SK-N-SH (cell line): ENCODE data around the gene DGKZ. TPM values are rescaled to one million over a fixed set of nuclear protein-coding genes. Genes with fewer than 3 reads are reported as not detected.

Source experiments
- CTCF ChIA-PET: fragments of 300-600, 350-600 bp; formaldehyde crosslinking; extraction: SDS; loops from one replicate; lab custom pipeline; 2021; lab: Yijun Ruan, JAX
- POLR2A ChIA-PET: fragments of 350-600 bp; sonication (Branson Sonifier 250); formaldehyde crosslinking; extraction: SDS; loops from one replicate; lab custom pipeline; 2020; ENCODE audit warnings: antibody characterized with exemption, inconsistent platforms; lab: Yijun Ruan, JAX
- DNase-seq: peaks from one replicate; pipeline ENCODE4 v3.0.0; 2012
- H2AFZ ChIP-seq: fragments of 200-600 bp; sonication (generic); 2 replicates; pipeline ENCODE4 v1.8.1; 2016; ENCODE audit warnings: antibody characterized with exemption, mild to moderate bottlenecking, low read depth
- H3F3A ChIP-seq: fragments of 200-600 bp; sonication (generic); replicated peaks from 2 replicates; pipeline ENCODE3; 2016; ENCODE audit warnings: antibody characterized with exemption, mild to moderate bottlenecking; ENCODE audit not compliant: insufficient read depth
- H3K27ac ChIP-seq, 2 experiments: fragments of 200-500 bp in 1 of 2; fragments of 200-600 bp in 1 of 2; sonication (Bioruptor generic) in 1 of 2; sonication (generic), shearing (Covaris generic) in 1 of 2; 2 replicates each; pipeline versions ENCODE4 v1.5.1 to v1.6.1; 2014 to 2016; ENCODE audit warnings: low read depth in 2 of 2, inconsistent platforms in 1 of 2, low read length in 1 of 2, mild to moderate bottlenecking in 1 of 2, mixed read lengths in 1 of 2
- H3K27me3 ChIP-seq: fragments of 200-600 bp; sonication (generic), shearing (Covaris generic); 2 replicates; pipeline ENCODE4 v1.6.1; 2016; ENCODE audit warnings: mixed run types; ENCODE audit not compliant: insufficient read depth
- H3K36me3 ChIP-seq, 2 experiments: fragments of 200-500 bp in 1 of 2; fragments of 200-600 bp in 1 of 2; sonication (Bioruptor generic) in 1 of 2; sonication (generic) in 1 of 2; replicated peaks in 1 of 2; 2 replicates each; pipeline versions ENCODE3 to v1.5.1; 2014 to 2016; ENCODE audit warnings: low read length in 1 of 2, mild to moderate bottlenecking in 1 of 2; ENCODE audit not compliant: insufficient read depth in 2 of 2, control insufficient read depth in 1 of 2
- H3K4me1 ChIP-seq, 2 experiments: fragments of 200-500 bp in 1 of 2; fragments of 200-600 bp in 1 of 2; sonication (Bioruptor generic) in 1 of 2; sonication (generic), shearing (Covaris generic) in 1 of 2; 2 replicates each; pipeline versions ENCODE4 v1.5.1 to v1.6.1; 2014 to 2016; ENCODE audit warnings: low read depth in 1 of 2, low read length in 1 of 2, mixed run types in 1 of 2; ENCODE audit not compliant: insufficient read depth in 2 of 2, control insufficient read depth in 1 of 2
- H3K4me2 ChIP-seq: fragments of 200-600 bp; sonication (generic), shearing (Covaris generic); 2 replicates; pipeline ENCODE4 v1.6.1; 2017; ENCODE audit warnings: mixed run types
- H3K4me3 ChIP-seq, 2 experiments: fragments of 200-500 bp in 1 of 2; fragments of 200-600 bp in 1 of 2; sonication (Bioruptor generic) in 1 of 2; sonication (generic), shearing (Covaris generic) in 1 of 2; 2 replicates each; pipeline versions ENCODE4 v1.5.1 to v1.8.1; 2014 to 2016; ENCODE audit warnings: low read depth in 2 of 2, inconsistent platforms in 1 of 2, low read length in 1 of 2, mild to moderate bottlenecking in 1 of 2, mixed read lengths in 1 of 2, moderate library complexity in 1 of 2
- H3K79me2 ChIP-seq: fragments of 200-600 bp; sonication (generic); 2 replicates; pipeline ENCODE4 v1.8.1; 2017; ENCODE audit warnings: mild to moderate bottlenecking; ENCODE audit not compliant: insufficient read depth
- H3K9ac ChIP-seq: fragments of 200-600 bp; sonication (generic); 2 replicates; pipeline ENCODE4 v1.6.1; 2017; ENCODE audit warnings: mixed run types
- H3K9me2 ChIP-seq: fragments of 200-600 bp; sonication (generic); 2 replicates; pipeline ENCODE4 v1.6.1; 2017; ENCODE audit warnings: mixed run types
- H3K9me3 ChIP-seq: fragments of 200-600 bp; sonication (generic); 2 replicates; pipeline ENCODE4 v1.6.1; 2017; ENCODE audit warnings: mixed run types, mild to moderate bottlenecking, moderate library complexity
- H4K20me1 ChIP-seq: fragments of 200-600 bp; sonication (generic); 2 replicates; pipeline ENCODE4 v1.6.1; 2017; ENCODE audit warnings: mild to moderate bottlenecking, mixed run types; ENCODE audit not compliant: insufficient read depth
- ELF1 ChIP-seq: IDR thresholded peaks from 2 replicates; pipeline ENCODE4 v1.4.0; 2012
- FOSL2 ChIP-seq: IDR thresholded peaks from 2 replicates; pipeline ENCODE4 v1.4.0; 2012; ENCODE audit warnings: low read depth, mild to moderate bottlenecking, moderate library complexity, borderline replicate concordance
- FOXJ3 ChIP-seq: sonication (generic); formaldehyde crosslinking; IDR thresholded peaks from 2 replicates; pipeline ENCODE4 v1.5.1; 2020; ENCODE audit warnings: mild to moderate bottlenecking, missing genetic modification reagents
- FOXM1 ChIP-seq: IDR thresholded peaks from 2 replicates; pipeline ENCODE4 v1.4.0; 2012; ENCODE audit warnings: low read depth, mild to moderate bottlenecking
- GABPA ChIP-seq: IDR thresholded peaks from 2 replicates; pipeline ENCODE4 v1.4.0; 2012; ENCODE audit warnings: low read depth, mild to moderate bottlenecking
- JUND ChIP-seq: IDR thresholded peaks from 2 replicates; pipeline ENCODE4 v1.4.0; 2012
- MEF2A ChIP-seq: IDR thresholded peaks from 2 replicates; pipeline ENCODE4 v1.4.0; 2012; ENCODE audit warnings: low read depth, borderline replicate concordance
- MXI1 ChIP-seq: IDR thresholded peaks from 2 replicates; pipeline ENCODE4 v1.6.1; 2012; ENCODE audit warnings: mild to moderate bottlenecking, low read depth, low read length, improper control_type of control experiment
- NFIC ChIP-seq: IDR thresholded peaks from 2 replicates; pipeline ENCODE4 v1.4.0; 2012; ENCODE audit warnings: borderline replicate concordance
- NRF1 ChIP-seq: IDR thresholded peaks from 2 replicates; pipeline ENCODE4 v1.6.1; 2012; ENCODE audit warnings: low read depth, mild to moderate bottlenecking, low read length
- POLR2AphosphoS5 ChIP-seq: IDR thresholded peaks from 2 replicates; pipeline ENCODE4 v1.6.1; 2012; ENCODE audit warnings: low read depth, low read length
- RXRA ChIP-seq: IDR thresholded peaks from 2 replicates; pipeline ENCODE4 v1.4.0; 2012; ENCODE audit warnings: low read depth, mild to moderate bottlenecking, borderline replicate concordance
- SMC3 ChIP-seq: IDR thresholded peaks from 2 replicates; pipeline ENCODE4 v1.6.1; 2012; ENCODE audit warnings: low read depth, low read length, improper control_type of control experiment
- TAF1 ChIP-seq: IDR thresholded peaks from 2 replicates; pipeline ENCODE4 v1.6.1; 2012; ENCODE audit warnings: low read depth, mild to moderate bottlenecking, low read length, moderate library complexity, borderline replicate concordance
- TCF12 ChIP-seq: IDR thresholded peaks from 2 replicates; pipeline ENCODE4 v1.4.0; 2012
- TEAD4 ChIP-seq: IDR thresholded peaks from 2 replicates; pipeline ENCODE4 v1.4.0; 2012; ENCODE audit warnings: mild to moderate bottlenecking, borderline replicate concordance; ENCODE audit not compliant: insufficient read depth
- YY1 ChIP-seq: IDR thresholded peaks from 2 replicates; pipeline ENCODE4 v1.4.0; 2012; ENCODE audit warnings: low read depth, mild to moderate bottlenecking
- WGBS: methylation state at CpG from one replicate; pipeline ENCODE4 v1.1.6; 2017; ENCODE audit warnings: low lambda C conversion rate; 5-methylcytosine and 5-hydroxymethylcytosine counted together
- polyA plus RNA-seq, 3 experiments: library from polyadenylated mRNA; depleted of rRNA; stranded (reverse); fragments of >200 nt; gene quantifications; 2 replicates each; pipeline ENCODE4 v1.2.3, GENCODE V29; 2012
- TF ChIP-seq, protein P1 (sequence below): IDR thresholded peaks from 2 replicates; pipeline ENCODE4 v1.6.1; 2012; ENCODE audit warnings: mild to moderate bottlenecking, low read depth, low read length, moderate library complexity
- TF ChIP-seq, protein P2 (sequence below): IDR thresholded peaks from 2 replicates; pipeline ENCODE4; 2012
- TF ChIP-seq, protein P3 (sequence below): fragments of 200-600 bp; sonication (generic); IDR thresholded peaks from 2 replicates; pipeline ENCODE4 v1.6.1; 2017; ENCODE audit warnings: antibody characterized with exemption, mild to moderate bottlenecking, moderate library complexity

Gene DGKZ
- polyA plus RNA-seq, 1 of the 3 experiments (the other 2 are of a cell fraction), result 33.2 TPM

DNA sequence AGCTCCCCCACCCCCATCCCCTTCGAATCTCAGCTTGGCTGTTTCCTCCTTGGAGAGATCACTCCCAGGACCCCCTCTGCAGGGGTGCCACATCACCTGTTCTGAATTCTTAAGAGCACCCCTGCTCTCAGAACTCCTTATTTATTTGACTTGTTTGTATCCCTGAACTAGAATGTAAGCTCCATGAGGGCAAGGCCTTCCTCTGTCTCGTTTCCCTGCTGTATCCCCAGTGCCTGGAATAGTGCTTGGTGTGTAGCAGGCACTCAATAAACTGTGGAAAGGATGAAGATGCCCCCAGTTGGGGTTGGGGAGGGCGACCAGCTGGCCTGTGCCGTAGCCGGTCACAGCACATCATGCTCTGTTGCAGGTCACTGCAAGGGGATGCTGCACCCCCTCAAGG lies 30.6 kb downstream of the DGKZ start:
- peaks cover 0 to 20% of the 10 kb centered on the region in 2 experiments for H3K36me3 ChIP-seq
- ChIA-PET CTCF (interaction anchor here (0.9 to 5.3 kb wide), 7 partner anchors 10 to 32 kb away, joined by 3 to 47 read pairs (median 5); partner anchors contain the start of genes CHRM4 and DGKZ), POLR2A (no interaction called here)
- H3K9me2 ChIP-seq, result no peaks in the 10 kb centered on the region
- no peaks in the 10 kb centered on the region for H3K27me3 ChIP-seq
- H3F3A ChIP-seq, result peaks cover 3% of the 10 kb centered on the region
- no peak overlapping the region for H3K27ac ChIP-seq
- no peak overlapping the region for H3K9ac ChIP-seq
- no peaks in the 10 kb centered on the region; the same call in 1 of the 2 replicates for H3K79me2 ChIP-seq
- 100% methylated on average over 2 of the region's 5 CpGs for WGBS
- H2AFZ ChIP-seq, result no peak overlapping the region
- no peak for DNase-seq
- TF ChIP-seq RXRA (no peak), FOSL2 (no peak), JUND (no peak), POLR2AphosphoS5 (no peak), NFIC (no peak), FOXJ3 (CRISPR knock-in tag) (no peak), ELF1 (no peak), TCF12 (no peak), TEAD4 (no peak), MEF2A (no peak)
- H3K4me1 ChIP-seq, result peaks cover 8 to 16% of the 10 kb centered on the region in 2 experiments; a peak in 2 of 4 replicates
- no peaks in the 10 kb centered on the region for H3K9me3 ChIP-seq
- no peak overlapping the region for H3K4me2 ChIP-seq
- no peaks in the 10 kb centered on the region for H4K20me1 ChIP-seq
- no peak overlapping the region for H3K4me3 ChIP-seq

DNA sequence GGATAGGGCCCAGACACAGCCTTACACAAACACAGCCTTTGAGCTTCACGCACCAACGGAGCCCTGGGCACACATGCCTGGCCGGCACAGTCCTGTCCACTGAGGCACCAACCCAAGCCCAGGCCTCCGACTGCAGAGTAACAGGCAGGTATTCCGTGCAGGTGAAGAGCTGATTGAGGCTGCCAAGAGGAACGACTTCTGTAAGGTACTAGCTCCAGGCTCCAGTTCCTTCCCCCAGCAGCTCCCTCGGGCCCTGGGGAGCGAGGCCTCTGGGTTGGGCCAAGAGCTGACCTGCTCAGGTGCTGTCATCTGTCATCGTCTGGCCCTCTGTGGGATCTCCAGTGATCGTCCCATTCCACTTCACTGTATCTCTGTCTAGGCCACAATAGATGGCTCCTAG lies 31.0 kb downstream of the DGKZ start:
- ChIA-PET CTCF (interaction anchor here (0.9 to 5.3 kb wide), 8 partner anchors 10 to 32 kb away, joined by 3 to 47 read pairs (median 4); partner anchors contain the start of genes CHRM4 and DGKZ), POLR2A (no interaction called here)
- no peak for DNase-seq
- Histone ChIP-seq H2AFZ (no peak overlapping the region), H3K79me2 (no peaks in the 10 kb centered on the region; the same call in 1 of the 2 replicates), H3K36me3 (peaks cover 0 to 20% of the 10 kb centered on the region in 2 experiments), H3K4me2 (no peak overlapping the region), H3K4me3 (no peak overlapping the region), H3K9ac (no peak overlapping the region), H3K9me2 (no peaks in the 10 kb centered on the region), H3K4me1 (peaks cover 10 to 21% of the 10 kb centered on the region in 2 experiments; a peak in 2 of 4 replicates), H3K27me3 (no peaks in the 10 kb centered on the region), H4K20me1 (no peaks in the 10 kb centered on the region), H3K9me3 (no peaks in the 10 kb centered on the region), H3K27ac (no peak overlapping the region; a peak in 1 of 4 replicates), H3F3A (peaks cover 3% of the 10 kb centered on the region)
- TF ChIP-seq ELF1, result no peak
- no peak for TF ChIP-seq NRF1
- TF ChIP-seq TAF1, result no peak
- TF ChIP-seq, protein P1, sequence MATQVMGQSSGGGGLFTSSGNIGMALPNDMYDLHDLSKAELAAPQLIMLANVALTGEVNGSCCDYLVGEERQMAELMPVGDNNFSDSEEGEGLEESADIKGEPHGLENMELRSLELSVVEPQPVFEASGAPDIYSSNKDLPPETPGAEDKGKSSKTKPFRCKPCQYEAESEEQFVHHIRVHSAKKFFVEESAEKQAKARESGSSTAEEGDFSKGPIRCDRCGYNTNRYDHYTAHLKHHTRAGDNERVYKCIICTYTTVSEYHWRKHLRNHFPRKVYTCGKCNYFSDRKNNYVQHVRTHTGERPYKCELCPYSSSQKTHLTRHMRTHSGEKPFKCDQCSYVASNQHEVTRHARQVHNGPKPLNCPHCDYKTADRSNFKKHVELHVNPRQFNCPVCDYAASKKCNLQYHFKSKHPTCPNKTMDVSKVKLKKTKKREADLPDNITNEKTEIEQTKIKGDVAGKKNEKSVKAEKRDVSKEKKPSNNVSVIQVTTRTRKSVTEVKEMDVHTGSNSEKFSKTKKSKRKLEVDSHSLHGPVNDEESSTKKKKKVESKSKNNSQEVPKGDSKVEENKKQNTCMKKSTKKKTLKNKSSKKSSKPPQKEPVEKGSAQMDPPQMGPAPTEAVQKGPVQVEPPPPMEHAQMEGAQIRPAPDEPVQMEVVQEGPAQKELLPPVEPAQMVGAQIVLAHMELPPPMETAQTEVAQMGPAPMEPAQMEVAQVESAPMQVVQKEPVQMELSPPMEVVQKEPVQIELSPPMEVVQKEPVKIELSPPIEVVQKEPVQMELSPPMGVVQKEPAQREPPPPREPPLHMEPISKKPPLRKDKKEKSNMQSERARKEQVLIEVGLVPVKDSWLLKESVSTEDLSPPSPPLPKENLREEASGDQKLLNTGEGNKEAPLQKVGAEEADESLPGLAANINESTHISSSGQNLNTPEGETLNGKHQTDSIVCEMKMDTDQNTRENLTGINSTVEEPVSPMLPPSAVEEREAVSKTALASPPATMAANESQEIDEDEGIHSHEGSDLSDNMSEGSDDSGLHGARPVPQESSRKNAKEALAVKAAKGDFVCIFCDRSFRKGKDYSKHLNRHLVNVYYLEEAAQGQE, result no peak
- TF ChIP-seq SMC3, result no peak
- TF ChIP-seq TEAD4, result no peak
- no peak for TF ChIP-seq MXI1
- TF ChIP-seq MEF2A, result no peak
- TF ChIP-seq POLR2AphosphoS5, result no peak
- TF ChIP-seq, protein P2, sequence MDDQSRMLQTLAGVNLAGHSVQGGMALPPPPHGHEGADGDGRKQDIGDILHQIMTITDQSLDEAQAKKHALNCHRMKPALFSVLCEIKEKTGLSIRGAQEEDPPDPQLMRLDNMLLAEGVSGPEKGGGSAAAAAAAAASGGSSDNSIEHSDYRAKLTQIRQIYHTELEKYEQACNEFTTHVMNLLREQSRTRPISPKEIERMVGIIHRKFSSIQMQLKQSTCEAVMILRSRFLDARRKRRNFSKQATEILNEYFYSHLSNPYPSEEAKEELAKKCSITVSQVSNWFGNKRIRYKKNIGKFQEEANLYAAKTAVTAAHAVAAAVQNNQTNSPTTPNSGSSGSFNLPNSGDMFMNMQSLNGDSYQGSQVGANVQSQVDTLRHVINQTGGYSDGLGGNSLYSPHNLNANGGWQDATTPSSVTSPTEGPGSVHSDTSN, result no peak
- no peak for TF ChIP-seq FOXJ3 (CRISPR knock-in tag)
- TF ChIP-seq, protein P3, sequence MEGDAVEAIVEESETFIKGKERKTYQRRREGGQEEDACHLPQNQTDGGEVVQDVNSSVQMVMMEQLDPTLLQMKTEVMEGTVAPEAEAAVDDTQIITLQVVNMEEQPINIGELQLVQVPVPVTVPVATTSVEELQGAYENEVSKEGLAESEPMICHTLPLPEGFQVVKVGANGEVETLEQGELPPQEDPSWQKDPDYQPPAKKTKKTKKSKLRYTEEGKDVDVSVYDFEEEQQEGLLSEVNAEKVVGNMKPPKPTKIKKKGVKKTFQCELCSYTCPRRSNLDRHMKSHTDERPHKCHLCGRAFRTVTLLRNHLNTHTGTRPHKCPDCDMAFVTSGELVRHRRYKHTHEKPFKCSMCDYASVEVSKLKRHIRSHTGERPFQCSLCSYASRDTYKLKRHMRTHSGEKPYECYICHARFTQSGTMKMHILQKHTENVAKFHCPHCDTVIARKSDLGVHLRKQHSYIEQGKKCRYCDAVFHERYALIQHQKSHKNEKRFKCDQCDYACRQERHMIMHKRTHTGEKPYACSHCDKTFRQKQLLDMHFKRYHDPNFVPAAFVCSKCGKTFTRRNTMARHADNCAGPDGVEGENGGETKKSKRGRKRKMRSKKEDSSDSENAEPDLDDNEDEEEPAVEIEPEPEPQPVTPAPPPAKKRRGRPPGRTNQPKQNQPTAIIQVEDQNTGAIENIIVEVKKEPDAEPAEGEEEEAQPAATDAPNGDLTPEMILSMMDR, result no peak
- no peak for TF ChIP-seq NFIC
- TF ChIP-seq FOXM1, result no peak
- TF ChIP-seq YY1, result no peak
- no peak for TF ChIP-seq RXRA
- TF ChIP-seq GABPA, result no peak
- no peak for TF ChIP-seq FOSL2
- 100% methylated on average over 6 of the region's 10 CpGs for WGBS
